GM21619 (cell line): ENCODE measurements around the gene AHNAK2.
"Not testable (repeated sequence)": the region's sequence is repeated elsewhere in the genome, so short reads cannot be mapped to it uniquely, and the experiment has no call there.

Experiments
- ATAC-seq: cut with Tn5 transposase; IDR thresholded peaks from one replicate; pipeline ENCODE4 v1.9.1; 2021; ENCODE audit not compliant: unreplicated experiment

Gene AHNAK2

GRCh38 chr14:104954746-104955395 is 23.3 kb downstream of the AHNAK2 start:
- ATAC-seq, result no peak

DNA sequence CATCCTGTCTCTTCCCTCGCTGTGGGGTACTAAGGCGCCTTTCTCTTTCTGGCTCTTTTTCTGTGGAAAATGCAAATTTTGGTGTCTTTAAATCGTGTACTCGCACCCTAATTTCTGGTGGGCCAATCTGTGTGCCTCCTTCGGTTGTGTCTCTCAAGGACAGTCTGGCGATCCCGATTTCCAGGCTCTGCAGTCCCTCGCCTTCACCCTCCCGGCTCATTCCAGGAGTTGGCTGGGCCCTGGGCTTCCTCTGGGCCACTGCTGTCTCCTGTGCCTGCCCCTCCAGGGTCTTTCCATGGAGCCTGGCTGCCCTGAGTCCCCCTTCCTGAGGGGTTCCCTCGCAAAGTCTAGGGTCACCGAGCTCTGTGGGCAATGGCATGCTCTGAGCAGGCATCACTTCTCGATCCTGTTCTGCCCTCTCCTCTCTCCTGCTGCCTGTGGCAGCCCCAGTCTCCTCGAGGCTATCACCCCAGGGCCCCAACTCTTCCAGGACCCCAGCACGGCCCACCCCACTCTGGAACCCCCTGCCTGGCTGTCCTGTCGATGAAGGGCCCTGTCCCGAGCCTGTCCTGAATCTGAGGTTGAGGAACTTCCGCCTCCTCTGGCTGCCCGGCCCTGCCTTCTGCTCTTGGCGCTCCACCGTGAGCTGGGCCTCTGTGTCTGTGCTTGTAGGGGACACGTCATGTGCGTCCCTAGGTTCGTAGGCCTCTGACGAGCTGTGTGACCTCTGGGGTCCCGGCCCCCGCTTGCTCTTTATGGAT is 24.1 kb downstream of the AHNAK2 start:
- ATAC-seq, result no peak

DNA sequence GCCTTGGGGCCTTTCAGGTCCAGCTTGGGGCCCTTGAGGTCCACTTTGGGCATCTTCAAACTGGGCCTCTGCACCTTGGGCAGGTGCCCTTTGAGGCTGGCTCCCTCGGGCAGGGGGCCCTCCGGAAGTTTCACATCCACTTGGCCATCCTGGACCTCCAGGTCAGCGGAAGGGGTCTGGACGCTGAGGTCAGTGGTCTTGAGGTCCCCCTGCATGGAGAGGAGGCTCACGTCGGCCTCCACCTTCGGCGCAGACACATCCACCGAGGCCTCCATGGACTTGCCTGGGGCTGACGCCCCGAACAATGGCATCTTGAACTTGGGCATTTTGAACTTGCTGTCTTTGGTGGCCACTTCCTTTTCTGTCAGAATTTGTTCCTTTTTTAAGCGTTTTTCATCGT is 25.1 kb downstream of the AHNAK2 start:
- no peak for ATAC-seq

DNA sequence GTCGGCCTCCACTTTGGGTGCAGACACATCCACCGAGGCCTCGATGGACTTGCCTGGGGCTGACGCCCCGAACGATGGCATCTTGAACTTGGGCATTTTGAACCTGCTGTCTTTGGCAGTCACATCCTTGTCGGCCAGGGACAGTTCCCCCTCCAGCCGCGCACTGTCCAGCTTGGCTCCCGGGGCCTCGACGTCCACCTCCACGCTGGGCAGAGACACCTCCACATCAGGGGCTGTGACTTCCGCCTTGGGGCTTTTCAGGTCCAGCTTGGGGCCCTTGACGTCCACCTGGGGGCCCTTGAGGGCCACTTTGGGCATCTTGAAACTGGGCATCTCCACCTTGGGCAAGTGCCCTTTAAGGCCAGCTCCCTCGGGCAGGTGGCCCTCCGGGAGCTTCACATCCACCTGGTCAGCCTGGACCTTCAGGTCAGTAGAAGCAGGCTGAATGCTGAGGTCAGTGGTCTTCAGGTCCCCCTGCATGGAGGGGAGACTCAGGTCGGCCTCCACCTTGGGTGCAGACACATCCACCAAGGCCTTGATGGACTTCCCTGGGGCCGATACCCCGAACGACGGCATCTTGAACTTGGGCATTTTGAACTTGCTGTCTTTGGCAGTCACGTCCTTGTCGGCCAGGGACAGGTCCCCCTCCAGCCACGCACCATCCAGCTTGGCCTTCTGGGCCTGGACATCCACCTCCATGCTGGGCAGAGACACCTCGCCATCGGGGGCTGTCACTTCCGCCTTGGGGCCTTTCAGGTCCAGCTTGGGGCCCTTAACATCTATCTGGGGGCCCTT is 26.1 kb downstream of the AHNAK2 start:
- not testable (repeated sequence) for ATAC-seq

GRCh38 chr14:104950701-104951100 is 27.5 kb downstream of the AHNAK2 start:
- not testable (repeated sequence) for ATAC-seq

DNA sequence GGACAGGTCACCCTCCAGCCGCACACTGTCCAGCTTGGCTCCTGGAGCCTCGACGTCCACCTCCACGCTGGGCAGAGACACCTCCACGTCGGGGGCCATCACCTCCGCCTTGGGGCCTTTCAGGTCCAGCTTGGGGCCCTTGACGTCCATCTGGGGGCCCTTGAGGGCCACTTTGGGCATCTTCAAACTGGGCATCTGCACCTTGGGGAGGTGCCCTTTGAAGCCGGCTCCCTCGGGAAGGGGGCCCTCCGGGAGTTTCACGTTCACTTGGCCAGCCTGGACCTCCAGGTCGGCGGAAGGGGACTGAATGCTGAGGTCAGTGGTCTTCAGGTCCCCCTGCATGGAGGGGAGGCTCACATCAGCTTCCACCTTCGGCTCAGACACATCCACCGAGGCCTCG is 28.2 kb downstream of the AHNAK2 start:
- no peak for ATAC-seq

DNA sequence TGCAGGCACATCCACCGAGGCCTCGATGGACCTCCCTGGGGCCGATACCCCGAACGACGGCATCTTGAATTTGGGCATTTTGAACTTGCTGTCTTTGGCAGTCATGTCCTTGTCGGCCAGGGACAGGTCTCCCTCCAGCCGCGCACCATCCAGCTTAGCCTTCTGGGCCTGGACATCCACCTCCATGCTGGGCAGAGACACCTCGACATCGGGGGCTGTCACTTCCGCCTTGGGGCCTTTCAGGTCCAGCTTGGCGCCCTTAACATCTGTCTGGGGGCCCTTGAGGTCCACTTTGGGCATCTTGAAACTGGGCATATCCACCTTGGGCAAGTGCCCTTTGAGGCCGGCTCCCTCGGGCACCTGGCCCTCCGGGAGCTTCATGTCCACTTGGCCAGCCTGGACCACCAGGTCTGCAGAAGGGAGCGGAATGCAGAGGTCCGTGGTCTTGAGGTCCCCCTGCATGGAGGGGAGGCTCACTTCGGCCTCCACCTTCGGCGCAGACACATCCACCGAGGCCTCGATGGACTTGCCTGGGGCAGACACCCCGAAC is 28.7 kb downstream of the AHNAK2 start:
- not testable (repeated sequence) for ATAC-seq

DNA sequence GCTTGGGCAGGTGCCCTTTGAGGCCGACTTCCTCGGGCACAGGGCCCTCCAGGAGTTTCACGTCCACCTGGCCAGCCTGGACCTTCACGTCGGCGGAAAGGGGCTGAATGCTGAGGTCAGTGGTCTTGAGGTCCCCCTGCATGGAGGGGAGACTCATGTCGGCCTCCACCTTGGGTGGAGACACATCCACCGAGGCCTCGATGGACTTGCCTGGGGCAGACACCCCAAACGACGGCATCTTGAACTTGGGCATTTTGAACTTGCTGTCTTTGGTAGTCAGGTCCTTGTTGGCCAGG is 29.5 kb downstream of the AHNAK2 start:
- ATAC-seq, result no peak

DNA sequence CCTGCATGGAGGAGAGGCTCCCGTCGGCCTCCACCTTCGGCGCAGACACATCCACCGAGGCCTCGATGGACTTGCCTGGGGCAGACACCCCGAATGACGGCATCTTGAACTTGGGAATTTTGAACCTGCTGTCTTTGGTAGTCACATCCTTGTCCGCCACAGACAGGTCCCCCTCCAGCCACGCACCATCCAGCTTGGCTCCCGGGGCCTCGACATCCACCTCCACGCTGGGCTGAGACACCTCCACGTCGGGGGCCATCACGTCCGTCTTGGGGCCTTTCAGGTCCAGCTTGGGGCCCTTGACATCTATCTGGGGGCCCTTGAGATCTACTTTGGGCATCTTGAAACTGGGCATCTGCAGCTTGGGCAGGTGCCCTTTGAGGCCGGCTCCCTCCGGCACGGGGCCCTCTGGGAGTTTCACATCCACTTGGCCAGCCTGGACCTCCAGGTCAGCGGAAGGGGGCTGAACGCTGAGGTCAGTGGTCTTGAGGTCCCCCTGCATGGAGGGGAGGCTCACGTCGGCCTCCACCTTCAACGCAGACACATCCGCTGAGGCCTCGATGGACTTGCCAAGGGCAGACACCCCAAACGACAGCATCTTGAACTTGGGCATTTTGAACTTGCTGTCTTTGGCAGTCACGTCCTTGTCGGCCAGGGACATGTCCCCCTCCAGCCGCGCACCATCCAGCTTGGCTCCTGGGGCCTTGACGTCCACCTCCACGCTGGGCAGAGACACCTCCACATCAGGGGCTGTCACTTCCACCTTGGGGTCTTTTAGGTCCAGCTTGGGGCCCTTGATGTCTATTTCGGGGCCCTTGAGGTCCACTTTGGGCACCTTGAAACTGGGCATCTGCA is 30.1 kb downstream of the AHNAK2 start:
- ATAC-seq, result not testable (repeated sequence)

- not testable (repeated sequence) for ATAC-seq
Measured at GRCh38 chr14:104947201-104947600, 31.0 kb downstream of the AHNAK2 start.

- ATAC-seq, result not testable (repeated sequence)
Measured at GRCh38 chr14:104945986-104946965, 31.9 kb downstream of the AHNAK2 start.

- ATAC-seq, result not testable (repeated sequence)
Measured at GRCh38 chr14:104945266-104945665, 32.9 kb downstream of the AHNAK2 start.

- ATAC-seq, result not testable (repeated sequence)
Measured at GRCh38 chr14:104944436-104945205, 33.6 kb downstream of the AHNAK2 start.

- not testable (repeated sequence) for ATAC-seq
Measured at GRCh38 chr14:104944016-104944308, 34.2 kb downstream of the AHNAK2 start.

- ATAC-seq, result not testable (repeated sequence)
Measured at GRCh38 chr14:104943216-104944015, 34.8 kb downstream of the AHNAK2 start.

- no peak for ATAC-seq
Measured at GRCh38 chr14:104942586-104942985, 35.6 kb downstream of the AHNAK2 start.

DNA sequence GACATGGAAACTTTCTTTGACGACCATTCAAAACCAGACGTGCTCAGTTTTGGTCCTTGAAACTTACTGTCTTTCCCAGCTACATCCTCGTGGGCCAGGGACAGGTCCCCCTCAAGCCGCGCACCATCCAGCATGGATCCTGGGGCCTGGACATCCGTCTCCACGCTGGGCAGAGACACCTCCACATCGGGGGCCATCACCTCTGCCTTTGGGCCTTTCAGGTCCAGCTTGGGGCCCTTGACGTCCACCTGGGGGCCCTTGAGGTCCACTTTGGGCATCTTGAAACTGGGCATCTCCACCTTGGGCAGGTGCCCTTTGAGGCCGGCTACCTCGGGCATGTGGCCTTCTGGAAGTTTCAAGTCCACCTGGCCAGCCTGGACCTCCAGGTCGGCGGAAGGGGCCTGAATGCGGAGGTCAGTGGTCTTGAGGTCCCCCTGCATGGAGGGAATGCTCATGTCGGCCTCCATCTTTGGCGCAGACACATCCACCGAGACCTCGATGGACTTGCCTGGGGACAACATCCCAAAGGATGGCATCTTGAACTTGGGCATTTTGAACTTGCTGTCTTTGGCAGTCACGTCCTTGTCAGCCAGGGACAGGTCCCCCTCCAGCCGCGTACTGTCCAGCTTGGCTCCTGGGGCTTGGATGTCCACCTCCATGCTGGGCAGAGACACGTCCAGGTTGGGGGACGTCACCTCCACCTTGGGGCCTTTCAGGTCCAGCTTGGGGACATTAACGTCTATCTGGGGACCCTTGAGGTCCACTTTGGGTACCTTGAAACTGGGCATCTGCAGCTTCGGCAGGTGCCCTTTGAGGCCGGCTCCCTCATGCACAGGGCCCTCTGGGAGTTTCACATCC is 36.4 kb downstream of the AHNAK2 start:
- ATAC-seq, result no peak
